Glutamatergic neuron (in vitro differentiated cells): Measurements from ENCODE around the gene ADGRF3. TPM values are rescaled to one million over a fixed set of nuclear protein-coding genes. Genes with fewer than 3 reads are reported as not detected.

Experiments
- DNase-seq: peaks from one replicate; pipeline ENCODE4 v3.0.0; 2022
- H3K27ac Mint-ChIP-seq: one replicate; pipeline ENCODE4 v1.8.0; 2020; ENCODE audit warnings: mild to moderate bottlenecking, mixed read lengths, inconsistent platforms; ENCODE audit not compliant: unreplicated experiment
- H3K27me3 Mint-ChIP-seq: one replicate; pipeline ENCODE4 v1.8.0; 2020; ENCODE audit warnings: mild to moderate bottlenecking, moderate library complexity, mixed read lengths, inconsistent platforms; ENCODE audit not compliant: unreplicated experiment
- H3K36me3 Mint-ChIP-seq: one replicate; pipeline ENCODE4 v1.8.0; 2020; ENCODE audit warnings: mild to moderate bottlenecking, mixed read lengths, inconsistent platforms; ENCODE audit not compliant: unreplicated experiment
- H3K4me1 Mint-ChIP-seq: one replicate; pipeline ENCODE4 v1.8.0; 2020; ENCODE audit warnings: mild to moderate bottlenecking, low read depth, mixed read lengths, inconsistent platforms; ENCODE audit not compliant: unreplicated experiment
- H3K4me3 Mint-ChIP-seq: one replicate; pipeline ENCODE4 v1.8.0; 2020; ENCODE audit warnings: mild to moderate bottlenecking, mixed read lengths, inconsistent platforms; ENCODE audit not compliant: unreplicated experiment
- H3K9me3 Mint-ChIP-seq: one replicate; pipeline ENCODE4 v1.8.0; 2020; ENCODE audit warnings: mild to moderate bottlenecking, moderate library complexity, mixed read lengths, inconsistent platforms; ENCODE audit not compliant: unreplicated experiment
- CTCF ChIP-seq: fragments of 200-600 bp; sonication (generic); IDR thresholded peaks from one replicate; pipeline ENCODE4 v1.5.0; 2021; ENCODE audit not compliant: partially characterized antibody, unreplicated experiment
- total RNA-seq: library from RNA; stranded (reverse); fragmentation: NEBNext Ultra II Directional; extraction: Animal tissue kit (Norgen Biotek cat#: 25700); gene quantifications from one replicate; pipeline ENCODE4 v1.2.1, GENCODE V29; 2021; ENCODE audit not compliant: unreplicated experiment

The ADGRF3 gene
- total RNA-seq, 1 donor from 2014 or later = 0.54 TPM

- Mint-ChIP-seq H3K4me1 (peaks cover 12% of the 10 kb centered on the region), H3K36me3 (no peaks in the 10 kb centered on the region), H3K9me3 (peaks cover 3% of the 10 kb centered on the region), H3K4me3 (no peak overlapping the region), H3K27ac (peak overlapping the region; percentile 11), H3K27me3 (peaks cover 2% of the 10 kb centered on the region)
- no peak for TF ChIP-seq CTCF
- no peak for DNase-seq
Observed at GRCh38 chr2:26351375-26352090, 4.9 kb upstream of the ADGRF3 start.

- H3K36me3 Mint-ChIP-seq = no peaks in the 10 kb centered on the region
- H3K27me3 Mint-ChIP-seq = peaks cover 6% of the 10 kb centered on the region
- no peak for DNase-seq
- peaks cover 12% of the 10 kb centered on the region for H3K4me1 Mint-ChIP-seq
- no peak for TF ChIP-seq CTCF
- no peak overlapping the region for H3K4me3 Mint-ChIP-seq
- H3K27ac Mint-ChIP-seq = no peak overlapping the region
- H3K9me3 Mint-ChIP-seq = peaks cover 8% of the 10 kb centered on the region
Observed at GRCh38 chr2:26349690-26350089, 3.1 kb upstream of the ADGRF3 start.

- H3K4me3 Mint-ChIP-seq = peak overlapping the region; percentile 98
- peaks cover 18% of the 10 kb centered on the region for H3K4me1 Mint-ChIP-seq
- no peak for DNase-seq
- H3K27ac Mint-ChIP-seq = peak overlapping the region; percentile 97
- H3K27me3 Mint-ChIP-seq = peaks cover 6% of the 10 kb centered on the region
- H3K9me3 Mint-ChIP-seq = peaks cover 8% of the 10 kb centered on the region
- TF ChIP-seq CTCF = no peak
- H3K36me3 Mint-ChIP-seq = no peaks in the 10 kb centered on the region
Observed at GRCh38 chr2:26347286-26347865, 787 bp upstream of the ADGRF3 start.

GRCh38 chr2:26345545-26346453 is 790 bp downstream of the ADGRF3 start, which contains the start of gene SELENOI:
Gene SELENOI (plus strand): TSS chr2:26346143. CDS start chr2:26346233, 90 bp downstream.
- Mint-ChIP-seq H3K27ac (peak within 1 kb of the TSS; percentile 99), H3K36me3 (no peaks in the 10 kb centered on the region), H3K9me3 (peaks cover 8% of the 10 kb centered on the region), H3K4me3 (peak within 1 kb of the TSS; percentile 98), H3K4me1 (peaks cover 18% of the 10 kb centered on the region), H3K27me3 (peaks cover 6% of the 10 kb centered on the region)
- TF ChIP-seq CTCF = no peak
- DNase-seq = peak; percentile 99

- Mint-ChIP-seq H3K27me3 (peaks cover 6% of the 10 kb centered on the region), H3K4me1 (peaks cover 18% of the 10 kb centered on the region), H3K9me3 (peaks cover 8% of the 10 kb centered on the region), H3K4me3 (peak overlapping the region; percentile 98), H3K36me3 (no peaks in the 10 kb centered on the region), H3K27ac (peak overlapping the region; percentile 99)
- no peak for DNase-seq
- no peak for TF ChIP-seq CTCF
Observed at GRCh38 chr2:26345283-26345544, 1.4 kb downstream of the ADGRF3 start.
